HG03457 (cell line): Measurements from ENCODE around the gene SNCAIP.
"Not testable (repeated sequence)": the region's sequence is repeated elsewhere in the genome, so short reads cannot be mapped to it uniquely, and the experiment has no call there.

Source experiments
- ATAC-seq: cut with Tn5 transposase; IDR thresholded peaks from one replicate; pipeline ENCODE4 v1.9.1; 2021; ENCODE audit warnings: moderate number of reproducible peaks; ENCODE audit not compliant: unreplicated experiment

SNCAIP gene

DNA sequence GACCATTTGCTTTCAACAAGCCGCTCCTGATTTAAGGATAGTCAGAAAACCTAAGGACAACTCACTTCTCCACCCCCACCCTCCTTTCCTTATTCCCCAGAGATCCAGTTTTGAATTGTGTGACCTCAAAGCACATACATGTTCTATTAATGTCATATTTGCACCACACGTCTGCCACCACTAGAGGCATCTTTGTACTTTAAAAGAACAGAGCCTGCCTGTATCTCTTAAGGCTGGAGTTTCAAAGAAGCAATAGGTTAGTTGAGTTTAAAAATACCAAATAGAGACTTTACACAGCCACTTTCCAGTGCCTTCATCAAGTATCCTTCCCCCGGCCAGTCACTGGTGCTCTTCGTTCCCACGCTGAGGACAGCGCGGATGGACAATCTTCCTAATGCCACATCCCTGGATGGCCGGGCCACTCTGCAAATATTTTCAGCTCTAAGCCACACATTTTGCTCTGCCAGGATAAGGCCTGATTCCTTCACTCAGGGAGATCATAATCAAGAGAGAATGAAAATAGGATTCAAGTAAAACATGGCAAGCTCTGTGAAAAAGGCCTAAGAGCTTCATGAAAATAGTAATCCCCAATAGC, 146.3 kb downstream of the SNCAIP start:
- ATAC-seq = peak; percentile 64

DNA sequence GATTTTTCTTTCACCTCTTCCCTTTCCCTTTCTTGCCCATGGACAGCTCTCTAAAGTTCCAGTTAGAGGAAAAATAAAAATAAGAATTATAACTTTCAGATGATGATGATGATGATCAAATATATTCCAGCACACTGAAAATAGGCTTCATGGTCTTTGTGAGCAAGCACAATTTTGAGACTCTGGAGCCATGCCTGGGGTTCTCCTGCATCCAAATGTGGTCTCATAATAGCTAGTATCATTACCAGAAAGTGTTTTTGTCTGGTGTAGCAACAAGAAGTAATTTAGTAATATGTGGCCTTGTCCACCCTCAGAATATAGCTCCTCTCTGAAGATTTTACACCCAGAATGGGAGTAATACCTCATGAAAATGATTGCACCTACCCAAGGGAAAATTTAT, 150.4 kb downstream of the SNCAIP start:
- no peak for ATAC-seq

DNA sequence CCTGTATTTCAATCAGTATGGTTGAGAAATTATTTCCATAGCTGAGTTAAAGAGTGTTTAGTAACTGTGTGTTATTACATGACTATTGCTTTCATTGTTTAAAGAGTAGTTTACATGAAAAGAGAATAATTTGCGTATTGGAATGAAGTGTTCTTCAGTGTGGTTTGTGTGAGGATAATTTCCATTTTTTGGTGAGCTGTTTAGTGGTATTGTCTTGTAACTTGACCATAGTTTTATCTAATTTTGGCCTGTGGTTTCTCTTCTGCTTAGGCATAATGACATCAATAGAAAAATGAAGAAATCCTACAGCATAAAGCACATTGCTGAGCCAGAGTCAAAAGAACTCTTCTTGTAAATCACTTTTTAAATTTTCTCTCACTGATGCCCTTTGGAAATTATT, 151.2 kb downstream of the SNCAIP start:
- ATAC-seq = no peak

DNA sequence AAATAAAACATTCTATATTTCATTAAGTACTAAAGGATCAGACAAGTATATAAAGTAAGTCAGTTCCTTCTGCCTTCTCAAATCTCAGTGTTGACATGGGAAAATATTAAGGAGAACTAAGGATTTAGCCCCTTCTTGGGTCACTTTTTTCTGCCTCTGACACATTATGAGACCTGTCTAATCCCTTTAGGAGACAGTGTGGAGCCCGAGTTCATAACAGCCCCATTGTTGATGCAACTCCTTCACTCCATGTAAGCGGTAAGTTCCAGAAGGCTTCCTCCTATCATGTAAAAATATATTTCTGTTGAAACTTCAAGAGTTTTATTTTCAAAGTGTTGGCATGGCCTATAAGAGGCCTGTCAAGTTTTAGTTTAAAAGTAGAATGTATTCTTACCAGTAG, 152.2 kb downstream of the SNCAIP start:
- no peak for ATAC-seq

DNA sequence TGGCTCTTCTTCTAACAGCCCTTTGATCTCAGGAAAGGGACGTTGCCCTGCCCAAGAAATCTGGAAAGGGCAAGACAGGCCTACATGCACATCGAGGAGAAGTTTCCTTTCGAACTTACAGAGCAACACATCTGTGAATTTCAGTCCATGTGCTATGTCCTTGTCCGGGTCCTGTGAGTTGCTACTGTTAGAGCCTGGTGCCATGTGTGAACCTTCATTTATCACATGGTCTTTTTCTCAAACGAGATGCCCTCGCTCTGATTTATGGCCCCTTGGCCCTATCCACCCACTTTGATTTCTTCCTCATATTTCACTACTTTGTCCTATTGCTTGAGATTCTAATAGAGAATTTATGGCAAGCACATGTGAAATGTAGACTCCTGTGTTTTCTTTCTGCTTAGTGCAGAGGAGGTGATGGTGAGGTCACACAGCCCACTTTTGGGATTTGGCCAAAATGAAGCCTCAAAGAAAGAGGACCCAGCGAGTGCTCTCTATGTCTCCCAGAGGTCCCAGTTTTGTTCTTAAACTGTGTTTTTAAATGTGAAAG, 153.1 kb downstream of the SNCAIP start:
- no peak for ATAC-seq

DNA sequence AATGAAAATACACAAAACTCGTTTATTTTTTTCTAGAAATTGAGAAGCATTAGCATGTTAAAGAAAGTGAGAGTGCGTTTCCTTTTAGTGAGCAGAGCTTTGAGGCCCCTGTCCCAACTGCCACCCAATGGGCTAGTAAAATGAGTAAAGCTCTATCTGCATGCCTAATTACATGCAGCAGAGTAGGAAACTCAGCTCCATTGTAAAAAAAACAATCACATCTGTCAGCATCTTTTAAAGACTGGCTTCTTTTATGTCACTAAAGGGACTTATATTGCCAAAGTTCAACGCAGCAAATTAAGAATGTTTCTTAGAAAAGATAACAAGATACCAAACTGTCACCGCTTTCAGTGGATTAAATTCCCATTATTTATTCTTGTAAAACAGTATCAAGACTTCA, 154.0 kb downstream of the SNCAIP start:
- ATAC-seq = no peak

DNA sequence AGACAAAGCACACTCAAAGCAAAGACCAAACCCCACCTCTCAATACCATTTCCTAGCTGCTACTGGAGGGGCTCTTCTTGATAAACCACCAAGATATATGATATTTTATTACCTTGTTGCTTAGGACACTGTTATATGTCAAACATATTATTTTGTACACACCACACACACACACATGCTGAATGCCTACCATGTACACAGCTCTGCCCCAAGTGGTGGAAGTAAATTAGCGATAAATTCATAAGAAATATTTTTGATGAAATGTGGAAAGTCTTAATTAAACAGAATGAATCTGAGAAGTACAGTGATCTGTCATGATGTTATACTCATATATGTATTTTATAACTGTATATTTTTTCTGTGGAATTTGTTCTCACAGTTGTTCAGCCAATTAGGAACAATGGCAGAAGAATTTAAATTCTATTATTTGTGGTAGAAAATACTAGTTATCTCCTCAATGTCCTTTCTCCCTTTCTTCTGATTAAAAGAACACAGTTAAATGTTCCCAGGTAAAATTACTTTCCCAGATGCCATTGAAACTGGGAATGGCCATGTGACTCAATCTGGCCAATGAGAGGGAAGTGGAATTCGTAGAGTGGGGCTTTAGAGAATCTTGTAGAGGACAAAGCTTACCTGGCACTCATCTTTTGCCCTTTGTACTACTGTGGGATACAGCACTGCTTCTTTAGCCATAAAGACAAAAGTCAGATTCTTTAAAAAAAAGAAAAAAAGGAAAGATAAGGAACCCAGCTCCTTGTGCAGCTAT, 156.5 kb downstream of the SNCAIP start:
- ATAC-seq = no peak

DNA sequence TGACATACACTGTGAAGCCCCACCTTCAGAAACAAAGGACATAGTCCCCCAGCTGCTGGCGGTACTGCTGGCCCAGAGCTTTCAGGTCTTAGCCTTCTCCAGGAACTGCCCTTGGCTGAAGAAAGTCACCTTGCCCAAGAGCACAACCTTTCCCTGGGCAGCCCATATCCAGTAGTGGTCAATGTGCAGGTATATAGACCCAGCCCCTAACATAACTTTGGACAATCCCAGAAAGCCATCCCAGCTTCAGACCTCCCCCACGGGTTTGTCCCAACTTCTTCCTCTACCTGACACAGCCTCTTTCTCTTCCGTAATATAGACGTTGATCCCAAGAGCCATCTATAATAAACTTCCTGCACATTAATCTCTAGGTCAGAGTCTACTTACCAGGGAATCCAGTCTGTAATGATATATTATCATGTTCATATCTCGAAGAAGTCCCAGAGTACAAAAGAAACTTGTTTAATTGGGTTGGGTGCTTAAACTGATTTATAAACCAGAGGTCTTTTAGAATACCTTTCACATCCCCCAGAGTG, 157.4 kb downstream of the SNCAIP start:
- no peak for ATAC-seq

DNA sequence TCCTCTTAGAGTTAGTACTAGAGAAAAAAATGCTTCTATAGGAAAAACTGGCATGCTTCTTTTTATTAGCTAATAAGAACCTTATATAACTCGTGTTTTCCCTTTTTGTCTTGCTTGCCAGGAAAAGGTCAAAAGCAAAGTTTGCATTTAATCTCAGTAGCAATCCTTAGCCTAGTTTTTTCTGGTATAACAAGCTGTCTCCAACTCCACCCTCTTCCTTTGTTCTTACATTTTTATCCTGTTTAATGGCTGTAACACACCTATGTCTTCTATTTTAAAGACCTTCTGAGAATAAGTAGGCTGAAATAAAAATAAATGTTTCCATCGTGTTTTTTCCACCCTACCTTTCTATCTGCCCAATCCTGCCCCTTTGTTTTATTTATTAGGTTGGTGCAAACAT, 158.3 kb downstream of the SNCAIP start:
- ATAC-seq = no peak

DNA sequence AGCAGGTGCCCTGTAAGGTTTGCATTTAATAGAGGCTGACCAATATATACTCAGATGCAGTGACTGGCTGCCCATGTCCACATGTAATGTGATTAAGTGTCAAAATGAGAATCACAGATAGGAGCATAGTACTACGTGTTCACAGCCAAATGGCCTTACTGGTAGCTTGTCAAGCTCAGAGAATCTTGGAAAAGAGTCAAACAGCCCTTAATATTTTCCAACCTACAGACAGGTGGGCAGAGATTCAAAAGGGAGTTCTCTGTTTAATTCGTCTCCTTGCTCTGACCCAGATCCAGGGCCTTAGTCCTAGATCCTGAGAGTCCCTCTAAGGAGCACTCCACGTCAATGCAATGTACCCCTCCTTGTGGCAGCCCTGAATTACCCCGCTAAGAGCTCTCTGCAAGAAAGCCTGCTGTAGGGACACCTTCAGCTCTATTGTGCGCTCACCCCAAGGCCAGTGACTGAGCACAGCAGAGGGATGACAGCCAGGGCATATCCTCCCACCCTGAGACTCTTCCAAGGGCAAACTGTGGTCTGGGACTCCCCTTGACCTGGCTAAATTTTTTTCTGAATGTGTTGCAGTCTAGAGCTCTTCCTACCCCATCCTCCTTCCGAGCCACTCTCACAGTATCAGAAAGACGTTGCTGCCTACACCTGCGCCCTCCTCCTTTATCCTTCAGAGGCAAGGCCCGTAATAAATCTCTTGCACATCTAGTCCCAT, 159.2 kb downstream of the SNCAIP start:
- no peak for ATAC-seq

DNA sequence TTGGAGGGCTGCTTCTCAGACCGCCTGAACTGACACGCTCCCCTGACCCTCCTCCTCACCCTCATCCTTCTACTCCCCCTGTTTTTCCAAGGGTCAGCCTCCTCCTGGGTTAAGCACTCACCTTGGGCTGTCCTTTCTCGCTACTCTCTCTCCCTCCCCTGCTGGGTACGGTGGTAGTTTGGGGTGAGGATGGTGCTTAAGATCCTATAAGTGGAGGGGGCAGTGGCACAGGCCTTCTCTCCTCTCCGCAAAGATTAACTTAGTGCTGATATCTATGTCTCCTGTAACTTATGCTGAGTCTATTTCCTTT, 159.7 kb downstream of the SNCAIP start:
- no peak for ATAC-seq

DNA sequence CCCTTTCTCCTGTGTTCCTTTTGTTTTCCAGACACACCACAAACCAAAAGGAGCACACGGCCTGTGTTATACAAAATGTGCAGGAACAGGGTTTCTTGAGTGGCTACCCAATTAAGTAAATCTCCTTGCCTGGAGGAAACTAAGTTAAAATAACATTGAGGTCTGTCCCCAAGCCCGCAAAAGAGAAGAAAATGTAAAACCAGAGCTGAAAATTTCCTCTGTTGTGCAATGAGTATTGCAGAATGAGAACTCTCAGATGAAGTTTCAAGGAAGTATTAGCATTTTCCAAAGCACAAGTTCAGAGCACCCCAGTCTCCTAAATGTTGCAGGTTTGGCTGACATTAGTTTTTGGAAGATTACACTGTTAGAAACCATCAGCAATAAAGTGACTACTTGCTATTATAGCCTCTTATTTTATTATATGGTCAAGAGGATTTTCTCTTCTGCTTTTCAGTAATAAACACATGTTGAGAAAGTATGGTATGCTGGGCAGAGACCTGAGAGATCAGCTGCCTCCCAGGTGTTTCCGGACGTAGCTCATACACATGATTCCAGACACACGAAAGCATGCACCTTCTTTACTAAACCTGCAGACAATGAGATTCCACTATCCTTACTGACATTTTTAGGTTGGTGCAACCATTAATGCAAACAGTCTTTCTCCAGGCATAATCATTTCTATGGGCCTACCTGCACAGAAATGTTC, 161.3 kb downstream of the SNCAIP start:
- no peak for ATAC-seq

DNA sequence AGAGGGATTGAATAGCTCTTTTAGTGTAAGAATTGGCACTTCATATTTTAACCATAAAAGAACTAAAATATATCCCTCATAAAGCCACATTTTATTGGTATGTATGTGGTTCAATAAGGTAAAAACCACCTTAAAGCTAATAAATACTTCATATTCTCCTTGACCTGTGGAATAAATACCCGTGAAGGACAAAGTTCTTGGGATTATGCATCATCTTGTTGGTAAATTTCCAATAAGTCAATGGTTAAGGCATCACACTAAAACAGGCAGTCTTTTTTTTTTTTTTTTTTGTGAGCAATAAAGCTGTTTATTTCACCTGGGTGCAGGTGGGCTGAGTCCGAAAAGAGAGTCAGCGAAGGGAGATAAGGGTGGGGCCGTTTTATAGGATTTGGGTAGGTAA, 161.9 kb downstream of the SNCAIP start:
- no peak for ATAC-seq

DNA sequence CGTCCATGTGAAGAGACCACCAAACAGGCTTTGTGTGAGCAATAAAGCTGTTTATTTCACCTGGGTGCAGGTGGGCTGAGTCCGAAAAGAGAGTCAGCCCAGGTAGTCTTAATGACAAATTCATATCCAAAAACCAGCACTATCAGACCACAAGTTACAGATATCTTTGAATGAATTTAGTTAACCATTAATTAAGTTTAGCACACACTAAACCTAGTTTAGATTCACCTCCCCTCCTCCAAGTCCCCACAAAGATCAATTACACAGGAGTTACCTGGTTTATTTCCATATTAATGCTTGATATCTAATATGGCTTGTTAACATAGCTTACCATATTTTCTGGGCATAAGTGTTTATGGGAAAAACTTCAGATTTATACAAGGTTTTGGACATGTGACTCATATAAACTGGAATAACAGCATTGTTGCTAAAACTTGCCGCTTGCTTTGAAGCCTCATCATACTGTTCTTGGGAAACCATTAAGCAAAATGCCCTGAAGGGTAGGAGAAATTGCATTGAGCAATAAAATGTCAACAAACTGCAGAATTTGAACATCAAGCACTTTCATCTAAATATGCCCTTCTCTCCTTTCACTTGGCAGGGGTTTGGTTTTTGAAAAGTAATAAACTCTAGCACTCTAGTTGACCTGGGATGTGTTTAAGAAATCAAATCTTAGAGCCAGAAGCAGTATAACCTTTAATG, 166.9 kb downstream of the SNCAIP start:
- no peak for ATAC-seq

DNA sequence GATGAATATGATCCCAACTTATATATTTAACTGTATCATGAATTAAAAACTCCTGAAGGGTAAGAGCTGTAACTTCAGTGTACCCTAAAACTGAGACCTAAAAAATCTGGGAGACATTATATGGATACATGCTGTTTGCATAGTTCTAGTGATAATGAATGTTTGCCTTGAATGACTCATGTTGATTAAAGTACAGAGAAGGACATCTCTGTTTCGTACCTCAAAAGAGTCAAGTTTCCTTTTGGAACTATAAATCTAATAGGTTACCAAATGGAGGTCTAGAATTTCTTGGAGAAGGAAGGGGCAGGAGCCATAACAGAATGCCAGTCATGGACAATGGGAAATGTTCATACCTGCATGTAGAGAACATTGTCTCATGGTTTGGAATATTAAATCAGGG, 168.1 kb downstream of the SNCAIP start:
- no peak for ATAC-seq

DNA sequence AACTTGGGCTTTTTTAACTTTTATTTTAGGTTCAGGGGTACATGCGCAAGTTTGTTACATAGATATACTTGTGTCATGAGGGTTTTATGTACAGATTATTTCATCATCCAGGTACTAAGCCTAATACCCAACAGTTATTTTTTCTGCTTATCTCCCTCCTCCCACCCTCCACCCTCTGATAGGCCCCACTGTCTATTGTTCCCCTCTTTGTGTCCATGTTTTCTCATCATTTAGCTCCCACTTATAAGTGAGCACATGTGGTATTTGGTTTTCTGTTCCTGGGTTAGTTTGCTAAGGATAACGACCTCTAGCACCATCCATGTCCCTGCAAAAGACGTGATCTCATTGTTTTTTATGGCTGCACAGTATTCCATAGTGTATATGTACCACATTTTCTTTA, 172.1 kb downstream of the SNCAIP start:
- ATAC-seq = no peak

DNA sequence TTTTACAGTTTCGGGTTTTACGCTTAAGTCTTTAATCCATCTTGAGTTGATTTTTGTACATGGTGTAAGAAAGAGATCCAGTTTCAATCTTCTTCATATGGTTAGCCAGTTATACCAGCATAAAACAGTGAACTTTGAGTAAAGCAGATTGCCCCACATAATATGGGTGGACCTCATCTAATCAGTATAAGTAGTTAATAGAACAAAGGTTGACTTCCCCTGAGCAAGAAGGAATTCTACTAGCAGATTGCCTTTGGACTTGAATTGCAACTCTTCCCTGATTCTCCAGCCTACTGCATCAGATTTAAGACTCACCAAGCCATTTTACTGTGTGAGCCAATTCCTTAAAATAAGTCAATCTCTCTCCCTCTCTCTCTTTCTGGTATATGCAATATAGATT, 173.2 kb downstream of the SNCAIP start:
- ATAC-seq = no peak

DNA sequence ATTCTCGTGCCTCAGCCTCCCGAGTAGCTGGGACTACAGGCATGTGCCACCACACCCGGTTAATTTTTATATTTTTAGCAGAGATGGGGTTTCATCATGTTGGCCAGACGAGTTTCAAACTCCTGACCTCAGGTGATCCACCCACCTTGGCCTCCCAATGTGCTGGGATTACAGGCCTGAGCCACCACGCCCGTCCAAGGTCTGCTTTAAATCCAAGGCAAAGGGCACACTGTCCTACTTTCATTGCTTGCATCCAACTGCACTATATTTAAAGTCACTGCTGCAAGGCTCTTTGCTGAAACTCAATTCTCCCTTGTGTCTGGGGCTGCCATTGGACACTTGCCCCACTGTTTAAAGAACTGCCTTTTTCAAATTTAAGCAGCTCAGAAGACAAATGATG, 174.6 kb downstream of the SNCAIP start:
- ATAC-seq = not testable (repeated sequence)

DNA sequence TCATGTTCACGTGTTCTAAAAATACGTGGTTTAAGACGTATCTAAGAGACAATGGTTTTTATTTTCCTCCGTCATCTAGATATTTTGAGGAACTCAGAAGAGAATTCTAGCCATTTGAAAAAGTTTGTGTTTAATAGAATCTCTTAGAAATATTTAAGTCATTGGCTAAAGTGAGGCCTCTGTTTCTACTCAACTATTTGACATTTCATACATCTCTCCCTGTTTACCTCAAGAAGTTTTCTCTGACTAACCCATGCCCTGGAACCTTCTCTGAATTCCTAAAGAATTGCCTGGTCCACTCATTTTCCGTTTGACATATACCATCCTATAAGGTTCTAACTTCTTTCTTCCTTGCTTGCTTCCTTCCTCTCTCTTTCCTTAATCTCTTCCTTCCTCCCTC, 178.7 kb downstream of the SNCAIP start:
- ATAC-seq = no peak

DNA sequence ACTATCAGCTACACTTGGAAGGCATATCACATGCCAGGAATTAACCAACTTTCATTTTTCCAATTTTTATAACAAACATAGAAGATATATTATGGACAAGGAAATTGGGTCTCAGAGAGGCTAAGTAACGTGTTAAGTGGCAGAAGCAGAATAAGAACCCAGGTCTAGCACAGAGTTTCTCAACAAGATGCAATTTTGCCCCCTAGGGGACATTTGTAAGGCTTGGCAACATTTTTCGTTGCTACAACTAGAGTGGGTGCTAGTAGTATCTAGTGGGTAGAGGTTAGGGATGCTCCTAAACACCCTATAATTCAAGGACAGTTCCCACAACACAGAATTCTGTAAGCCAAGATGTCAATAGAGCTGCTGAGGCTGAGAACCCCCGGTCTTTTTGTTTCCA, 180.6 kb downstream of the SNCAIP start:
- no peak for ATAC-seq
